ENCODE measurements around the gene HIVEP3. TPM values are rescaled to one million over a fixed set of nuclear protein-coding genes. Genes with fewer than 3 reads are reported as not detected.

Gene HIVEP3
- total RNA-seq, 1 experiment from 2014 or later = 3.1 TPM

DNA sequence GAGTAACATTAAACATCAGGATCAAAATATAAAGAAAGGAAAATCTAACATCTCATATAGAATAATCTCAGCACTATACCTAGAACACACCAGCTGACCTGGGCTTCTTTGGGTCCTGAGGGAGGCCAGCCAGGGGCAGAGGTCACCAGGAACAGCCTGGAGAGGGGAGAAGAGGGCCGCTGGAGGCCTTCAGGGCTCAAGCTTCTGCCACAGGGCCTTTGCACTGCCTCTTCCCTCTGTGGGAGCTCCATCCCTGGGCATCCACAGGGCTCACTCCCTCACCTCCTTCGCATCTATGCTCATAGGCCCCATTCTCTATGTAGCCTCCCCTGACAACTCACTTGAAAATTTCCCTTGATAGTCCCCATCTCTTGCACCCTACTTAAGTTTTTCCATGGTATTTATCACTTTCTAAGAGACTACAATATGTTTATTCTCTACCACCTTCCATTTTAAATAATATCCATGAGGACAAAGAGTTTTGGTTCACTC lies 73.9 kb downstream of the HIVEP3 start:
- Histone ChIP-seq H3K4me3 (ENCODE audit: low read depth, low read length, poor library complexity, severe bottlenecking) (no peak overlapping the region), H3K36me3 (ENCODE audit: insufficient read depth, low read length, poor library complexity, severe bottlenecking) (no peaks in the 10 kb centered on the region), H3K4me1 (ENCODE audit: insufficient read depth, low read length, poor library complexity, severe bottlenecking) (no peaks in the 10 kb centered on the region), H3K9me3 (ENCODE audit: low read depth, low read length, poor library complexity, severe bottlenecking) (no peaks in the 10 kb centered on the region), H3K27me3 (replicated peaks; ENCODE audit: insufficient read depth, low read depth, low read length, poor library complexity) (no peaks in the 10 kb centered on the region), H3K27ac (ENCODE audit: low read depth, low read length, poor library complexity, severe bottlenecking) (no peak overlapping the region)
- ChIA-PET POLR2A (ENCODE audit: low non-redundant PET) (no interaction called here), CTCF (no interaction called here)
- intact Hi-C loops (cut with micrococcal nuclease; ENCODE audit: unreplicated experiment) = no loop called here
- BruUV-seq (replicated peaks) = no TSS peak
- no peak for DNase-seq (ENCODE audit: low spot score)
- no peak for TF ChIP-seq EZH2 (IDR thresholded peaks at IDR 0.05; ENCODE audit: borderline replicate concordance, low read depth, low read length, poor library complexity, severe bottlenecking)
- TF ChIP-seq, protein P1, sequence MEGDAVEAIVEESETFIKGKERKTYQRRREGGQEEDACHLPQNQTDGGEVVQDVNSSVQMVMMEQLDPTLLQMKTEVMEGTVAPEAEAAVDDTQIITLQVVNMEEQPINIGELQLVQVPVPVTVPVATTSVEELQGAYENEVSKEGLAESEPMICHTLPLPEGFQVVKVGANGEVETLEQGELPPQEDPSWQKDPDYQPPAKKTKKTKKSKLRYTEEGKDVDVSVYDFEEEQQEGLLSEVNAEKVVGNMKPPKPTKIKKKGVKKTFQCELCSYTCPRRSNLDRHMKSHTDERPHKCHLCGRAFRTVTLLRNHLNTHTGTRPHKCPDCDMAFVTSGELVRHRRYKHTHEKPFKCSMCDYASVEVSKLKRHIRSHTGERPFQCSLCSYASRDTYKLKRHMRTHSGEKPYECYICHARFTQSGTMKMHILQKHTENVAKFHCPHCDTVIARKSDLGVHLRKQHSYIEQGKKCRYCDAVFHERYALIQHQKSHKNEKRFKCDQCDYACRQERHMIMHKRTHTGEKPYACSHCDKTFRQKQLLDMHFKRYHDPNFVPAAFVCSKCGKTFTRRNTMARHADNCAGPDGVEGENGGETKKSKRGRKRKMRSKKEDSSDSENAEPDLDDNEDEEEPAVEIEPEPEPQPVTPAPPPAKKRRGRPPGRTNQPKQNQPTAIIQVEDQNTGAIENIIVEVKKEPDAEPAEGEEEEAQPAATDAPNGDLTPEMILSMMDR (conservative IDR thresholded peaks at IDR 0.05; ENCODE audit: low read depth, low read length) = no peak

DNA sequence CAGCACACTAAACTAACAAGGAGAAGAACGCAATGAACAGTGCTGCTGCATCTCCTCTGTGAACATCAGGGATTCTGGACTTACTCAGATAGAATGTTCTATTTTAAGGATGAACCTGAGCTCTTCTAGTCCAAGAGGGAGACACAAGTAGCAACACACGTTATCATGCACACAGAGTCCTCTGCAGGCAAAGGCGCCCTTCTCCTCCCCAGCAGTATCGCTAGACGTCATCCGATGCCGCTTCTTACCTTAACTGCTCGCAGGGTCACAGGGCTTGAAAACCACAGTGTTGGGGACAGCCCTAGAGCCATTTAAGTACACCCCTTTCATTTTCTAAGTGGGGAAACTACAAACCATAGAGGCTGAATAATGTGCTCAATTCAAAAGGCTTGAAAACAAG lies 74.5 kb downstream of the HIVEP3 start:
- Histone ChIP-seq H3K36me3 (ENCODE audit: insufficient read depth, low read length, poor library complexity, severe bottlenecking) (no peaks in the 10 kb centered on the region), H3K4me1 (ENCODE audit: insufficient read depth, low read length, poor library complexity, severe bottlenecking) (no peaks in the 10 kb centered on the region), H3K9me3 (ENCODE audit: low read depth, low read length, poor library complexity, severe bottlenecking) (no peaks in the 10 kb centered on the region), H3K27ac (ENCODE audit: low read depth, low read length, poor library complexity, severe bottlenecking) (no peak overlapping the region), H3K4me3 (ENCODE audit: low read depth, low read length, poor library complexity, severe bottlenecking) (no peak overlapping the region), H3K27me3 (replicated peaks; ENCODE audit: insufficient read depth, low read depth, low read length, poor library complexity) (no peaks in the 10 kb centered on the region)
- no peak for DNase-seq (ENCODE audit: low spot score)
- no peak for TF ChIP-seq EZH2 (IDR thresholded peaks at IDR 0.05; ENCODE audit: borderline replicate concordance, low read depth, low read length, poor library complexity, severe bottlenecking)
- TF ChIP-seq, protein P1 (conservative IDR thresholded peaks at IDR 0.05; ENCODE audit: low read depth, low read length) = no peak
- intact Hi-C loops (cut with micrococcal nuclease; ENCODE audit: unreplicated experiment) = no loop called here
- BruUV-seq (replicated peaks) = no TSS peak
- ChIA-PET POLR2A (ENCODE audit: low non-redundant PET) (no interaction called here), CTCF (no interaction called here)

DNA sequence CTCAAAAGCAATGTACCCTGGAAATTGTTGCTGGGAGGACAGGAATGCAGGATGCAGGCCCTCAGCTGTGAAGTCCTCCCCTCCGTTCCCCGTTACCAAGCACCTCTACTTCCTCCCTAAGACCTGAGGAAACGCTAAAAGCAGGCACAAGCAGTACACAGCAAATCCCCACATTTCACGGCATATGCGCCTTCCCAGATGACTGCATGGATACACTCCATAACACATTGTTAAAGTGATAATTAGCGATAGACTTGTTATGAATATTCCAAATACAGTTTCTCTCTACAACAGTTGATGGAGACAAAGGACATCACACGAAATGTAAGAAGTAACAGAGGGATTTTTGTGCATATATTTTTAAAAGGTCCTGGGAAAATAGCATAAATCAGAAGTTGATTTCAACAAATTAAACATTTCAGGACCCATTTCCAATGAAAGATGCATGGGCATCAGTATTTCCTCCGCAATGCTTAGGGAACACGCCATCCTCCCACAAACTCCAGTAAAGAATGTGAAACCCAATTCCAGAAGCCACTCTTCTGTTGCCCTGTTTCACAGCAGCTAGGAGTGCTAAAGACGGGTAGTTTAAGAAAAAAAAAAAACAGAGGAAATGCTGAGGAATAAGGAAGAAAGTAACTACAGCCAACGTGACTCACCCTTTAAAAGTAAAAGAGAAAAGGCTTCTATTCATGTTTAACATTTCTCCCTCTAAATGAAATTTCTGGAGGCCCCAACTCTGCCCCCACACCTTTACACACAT lies 75.5 kb downstream of the HIVEP3 start:
- intact Hi-C loops (cut with micrococcal nuclease; ENCODE audit: unreplicated experiment) = no loop called here
- no peak overlapping the region for H3K4me3 ChIP-seq (ENCODE audit: low read depth, low read length, poor library complexity, severe bottlenecking)
- no peak overlapping the region for H3K27ac ChIP-seq (ENCODE audit: low read depth, low read length, poor library complexity, severe bottlenecking)
- no peak for DNase-seq (ENCODE audit: low spot score)
- ChIA-PET CTCF (interaction anchor here (0.6 kb wide), 1 partner anchor 109 kb away, joined by 6 read pairs; no protein-coding TSS in a partner anchor), POLR2A (ENCODE audit: low non-redundant PET) (no interaction called here)
- no TSS peak for BruUV-seq (replicated peaks)
- no peaks in the 10 kb centered on the region for H3K9me3 ChIP-seq (ENCODE audit: low read depth, low read length, poor library complexity, severe bottlenecking)
- no peaks in the 10 kb centered on the region for H3K4me1 ChIP-seq (ENCODE audit: insufficient read depth, low read length, poor library complexity, severe bottlenecking)
- no peaks in the 10 kb centered on the region for H3K36me3 ChIP-seq (ENCODE audit: insufficient read depth, low read length, poor library complexity, severe bottlenecking)
- TF ChIP-seq, protein P1 (conservative IDR thresholded peaks at IDR 0.05; ENCODE audit: low read depth, low read length) = no peak
- no peak for TF ChIP-seq EZH2 (IDR thresholded peaks at IDR 0.05; ENCODE audit: borderline replicate concordance, low read depth, low read length, poor library complexity, severe bottlenecking)
- no peaks in the 10 kb centered on the region for H3K27me3 ChIP-seq (replicated peaks; ENCODE audit: insufficient read depth, low read depth, low read length, poor library complexity)
